ENCODE measurements around the gene GMEB2.
A peak's percentile ranks its signal among the peaks of the same experiment; 100 is the strongest.
"Not testable (repeated sequence)": the region's sequence is repeated elsewhere in the genome, so short reads cannot be mapped to it uniquely, and the experiment has no call there.

The GMEB2 gene

GRCh38 chr20:63626424-63627128 lies at the start of gene GMEB2:
Gene GMEB2, minus strand, starts transcription at chr20:63627101. Its CDS starts 7,704 bp downstream, at chr20:63619397.
- TF ChIP-seq CTCF (IDR thresholded peaks at IDR 0.05; ENCODE audit: control extremely low read depth, extremely low read depth, low read depth, missing control alignments): no peak
- ChIA-PET CTCF (interaction anchor here (1.0 to 1.5 kb wide), 3 partner anchors 9 to 412 kb away, joined by 3 to 9 read pairs (median 3); no protein-coding TSS in a partner anchor), POLR2A (interaction anchor here (0.6 to 1.0 kb wide), 3 partner anchors 15 to 247 kb away, joined by 3 to 9 read pairs (median 4); no protein-coding TSS in a partner anchor)
- DNase-seq (ENCODE audit: extremely low spot score): peak; percentile 87

- CTCF ChIA-PET: interaction anchor here (1.0 kb wide), 1 partner anchor 11 kb away, joined by 3 read pairs; no protein-coding TSS in a partner anchor
- POLR2A ChIA-PET: no interaction called here
- no peak for DNase-seq (ENCODE audit: extremely low spot score)
- no peak for TF ChIP-seq CTCF (IDR thresholded peaks at IDR 0.05; ENCODE audit: control extremely low read depth, extremely low read depth, low read depth, missing control alignments)
These were observed 48.9 kb upstream of the GMEB2 start for GRCh38 chr20:63675681-63676368.

- CTCF ChIA-PET: no interaction called here
These were observed 47.0 kb upstream of the GMEB2 start for GRCh38 chr20:63673951-63674350.

GRCh38 chr20:63672666-63673065 lies 45.8 kb upstream of the GMEB2 start:
- no peak for TF ChIP-seq CTCF (IDR thresholded peaks at IDR 0.05; ENCODE audit: control extremely low read depth, extremely low read depth, low read depth, missing control alignments)
- POLR2A ChIA-PET: no interaction called here
- DNase-seq (ENCODE audit: extremely low spot score): no peak
- CTCF ChIA-PET: no interaction called here

More at GRCh38 chr20:63673951-63674350, 47.0 kb upstream of the GMEB2 start:
- no peak for DNase-seq (ENCODE audit: extremely low spot score)
- POLR2A ChIA-PET: no interaction called here
- no peak for TF ChIP-seq CTCF (IDR thresholded peaks at IDR 0.05; ENCODE audit: control extremely low read depth, extremely low read depth, low read depth, missing control alignments)

- DNase-seq (ENCODE audit: extremely low spot score); POLR2A ChIA-PET: not testable (repeated sequence)
- CTCF ChIA-PET: interaction anchor here (1.2 kb wide), 1 partner anchor 30 kb away, joined by 3 read pairs; no protein-coding TSS in a partner anchor
These were observed 44.8 kb upstream of the GMEB2 start for GRCh38 chr20:63671695-63672094.

GRCh38 chr20:63668351-63668750 lies 41.5 kb upstream of the GMEB2 start:
- TF ChIP-seq CTCF (IDR thresholded peaks at IDR 0.05; ENCODE audit: control extremely low read depth, extremely low read depth, low read depth, missing control alignments): no peak
- ChIA-PET CTCF (interaction anchor here (1.0 to 1.6 kb wide), 3 partner anchors 10 to 26 kb away, joined by 3 read pairs; partner anchors contain the start of gene RTEL1), POLR2A (interaction anchor here (0.5 kb wide), 1 partner anchor 1168 kb away, joined by 3 read pairs; no protein-coding TSS in a partner anchor)
- no peak for DNase-seq (ENCODE audit: extremely low spot score)
